Adipose tissue (tissue), 3 donors: ENCODE data around the gene NADK. TPM values are rescaled to one million over a fixed set of nuclear protein-coding genes. Genes with fewer than 3 reads are reported as not detected.

ENCODE experiments used
- H3K27ac ChIP-seq: one replicate; pipeline ENCODE4 v1.5.1; 2013; ENCODE audit warnings: low read depth, low read length
- WGBS, 3 donors: extraction: QIAGEN DNeasy Blood & Tissue Kit; methylation state at CpG; one replicate each; pipeline ENCODE4 v1.1.7; 2013; 5-methylcytosine and 5-hydroxymethylcytosine counted together
- polyA plus RNA-seq, 3 donors: library from polyadenylated mRNA; stranded (reverse); fragments of 200-250 nt; gene quantifications; one replicate each; pipeline ENCODE4 v1.2.3, GENCODE V29; 2013
- donor health status: healthy with polysubstance abuse.
- donor health status: Bipolar disorder and iron deficiency.
- donor health status: healthy.

The NADK gene
- polyA plus RNA-seq, 3 donors: 33.2 to 131 (median 73.2) TPM

GRCh38 chr1:1788646-1789431, 10.6 kb upstream of the NADK start:
- WGBS, 3 donors: 79 to 82% (median 80%) methylated on average over 25 of the region's 25 CpGs
- H3K27ac ChIP-seq: no peak overlapping the region

- no peak overlapping the region for H3K27ac ChIP-seq
- 54 to 86% (median 59%) methylated on average over 7 of the region's 7 CpGs for WGBS, 3 donors
Observed at GRCh38 chr1:1788136-1788535, 9.9 kb upstream of the NADK start.

- H3K27ac ChIP-seq: no peak overlapping the region
- WGBS, 3 donors: 87 to 89% (median 87%) methylated on average over 20 of the region's 20 CpGs
Observed at GRCh38 chr1:1786836-1787605, 8.8 kb upstream of the NADK start.

GRCh38 chr1:1785666-1786065, 7.4 kb upstream of the NADK start:
- 86 to 92% (median 90%) methylated on average over 10 of the region's 10 CpGs for WGBS, 3 donors
- no peak overlapping the region for H3K27ac ChIP-seq

- H3K27ac ChIP-seq: no peak overlapping the region
- 92 to 96% (median 95%) methylated on average over 13 of the region's 13 CpGs for WGBS, 3 donors
Observed at GRCh38 chr1:1784933-1785332, 6.7 kb upstream of the NADK start.

- H3K27ac ChIP-seq: no peak overlapping the region
- WGBS, 3 donors: 70 to 75% (median 74%) methylated on average over 7 to 8 of the region's 8 CpGs
Observed at GRCh38 chr1:1783320-1783719, 5.0 kb upstream of the NADK start.

- H3K27ac ChIP-seq: no peak overlapping the region
- WGBS, 3 donors: 2 to 4% (median 2%) methylated on average over 36 of the region's 36 CpGs
Observed at GRCh38 chr1:1782399-1783221, 4.3 kb upstream of the NADK start.

- WGBS, 3 donors: 63 to 82% (median 82%) methylated on average over 7 of the region's 7 CpGs
- H3K27ac ChIP-seq: no peak overlapping the region
Observed at GRCh38 chr1:1781526-1781903, 3.2 kb upstream of the NADK start.

- whole genome bisulfite sequencing, 3 donors: 63 to 80% (median 65%) methylated on average over 7 of the region's 7 CpGs
- peak overlapping the region; percentile 43 for H3K27ac ChIP-seq
Observed at GRCh38 chr1:1780598-1781525, 2.6 kb upstream of the NADK start.

- WGBS, 3 donors: 39 to 40% (median 40%) methylated on average over 19 of the region's 19 CpGs
- no peak overlapping the region for H3K27ac ChIP-seq
Observed at GRCh38 chr1:1779691-1780597, 1.7 kb upstream of the NADK start.

- H3K27ac ChIP-seq: no peak overlapping the region
- 50 to 61% (median 59%) methylated on average over 11 of the region's 11 CpGs for WGBS, 3 donors
Observed at GRCh38 chr1:1779320-1779675, 1.0 kb upstream of the NADK start.

GRCh38 chr1:1778663-1779319, 521 bp upstream of the NADK start:
- peak overlapping the region; percentile 93 for H3K27ac ChIP-seq
- whole genome bisulfite sequencing, 3 donors: 2% methylated on average over 54 to 68 of the region's 68 CpGs

- 0 to 2% (median 1%) methylated on average over 6 of the region's 6 CpGs for WGBS, 3 donors
- peak overlapping the region; percentile 93 for H3K27ac ChIP-seq
Observed at GRCh38 chr1:1777583-1777899, 729 bp downstream of the NADK start.

GRCh38 chr1:1776672-1777582, 1.3 kb downstream of the NADK start:
- no peak overlapping the region for H3K27ac ChIP-seq
- WGBS, 3 donors: 57 to 66% (median 58%) methylated on average over 9 of the region's 9 CpGs

GRCh38 chr1:1775327-1776226, 2.7 kb downstream of the NADK start:
- 67 to 71% (median 67%) methylated on average over 11 of the region's 11 CpGs for WGBS, 3 donors
- H3K27ac ChIP-seq: no peak overlapping the region
